ENCODE results near the gene EIF3L. TPM values are rescaled to one million over a fixed set of nuclear protein-coding genes. Genes with fewer than 3 reads are reported as not detected.
A peak's percentile ranks its signal among the peaks of the same experiment; 100 is the strongest.

Gene EIF3L
- total and polyA plus RNA-seq, 9 of the 15 experiments (the other 6 are each of a cell fraction or from before 2014, with no cell fraction given), result 257 to 699 (median 368) TPM

DNA sequence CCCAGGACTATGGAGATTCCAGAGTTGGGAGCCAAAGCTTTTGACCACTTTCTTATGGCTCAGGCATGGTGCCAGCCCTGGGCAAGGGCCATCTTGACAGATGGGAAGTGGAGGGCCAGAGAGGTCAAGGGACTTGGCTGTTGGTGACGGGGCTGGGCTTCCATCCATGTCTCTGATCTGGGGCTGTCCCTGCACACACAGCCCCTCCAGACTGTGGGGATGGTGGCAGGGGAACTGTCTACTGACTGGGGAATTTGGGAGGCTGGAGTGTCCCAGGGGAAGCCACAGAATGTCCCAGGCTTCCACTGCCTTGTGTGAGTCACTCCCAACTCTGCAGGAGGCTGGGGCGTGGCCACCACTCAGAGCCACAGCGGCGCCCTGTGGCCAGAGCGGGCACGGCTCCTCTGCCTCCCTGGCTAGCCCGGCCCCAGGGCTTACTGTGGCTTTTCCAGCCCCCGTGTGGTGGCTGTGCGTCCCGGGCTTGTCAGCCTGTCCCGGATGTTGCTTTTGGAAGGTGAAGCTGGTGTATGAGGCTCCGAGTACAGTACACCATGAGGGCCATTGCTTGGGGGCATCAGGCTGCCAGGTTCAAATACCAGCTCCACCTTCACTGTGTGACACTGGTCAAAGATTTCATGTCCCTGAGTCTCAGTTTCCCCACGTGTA lies 84.6 kb downstream of the EIF3L start (continued):
- TF ChIP-seq TAF15 (IDR thresholded peaks at IDR 0.05; ENCODE audit: low read depth, low read length) (no peak), ZNF431 (CRISPR knock-in tag; IDR thresholded peaks at IDR 0.05) (no peak), RB1 (IDR thresholded peaks at IDR 0.05; ENCODE audit: low read depth) (peak; percentile 73), KDM5B (IDR thresholded peaks at IDR 0.05; ENCODE audit: insufficient replicate concordance, low read depth, low read length) (no peak), BHLHE40 (IDR thresholded peaks at IDR 0.05; ENCODE audit: low read length) (peak; percentile 25; the same call in 1 of the 2 replicates), SIN3A (IDR thresholded peaks at IDR 0.05; ENCODE audit: borderline replicate concordance in 2 of 2, control insufficient read depth in 1 of 2, low read depth in 2 of 2, low read length in 2 of 2) (no peak), ZNF507 (tag; conservative IDR thresholded peaks at IDR 0.05) (no peak), ATF7 (IDR thresholded peaks at IDR 0.05) (peak; percentile 58; the same call in 1 of the 2 replicates), XRCC3 (IDR thresholded peaks at IDR 0.05) (no peak), ARID1B (IDR thresholded peaks at IDR 0.05) (peak; percentile 46), RBBP5 (IDR thresholded peaks at IDR 0.05; ENCODE audit: borderline replicate concordance, insufficient read depth, low read length, poor library complexity, severe bottlenecking) (no peak), ZKSCAN8 (CRISPR knock-in tag; IDR thresholded peaks at IDR 0.05) (no peak), CXXC5 (CRISPR knock-in tag; IDR thresholded peaks at IDR 0.05) (peak; percentile 51)
- TF ChIP-seq, protein P1, sequence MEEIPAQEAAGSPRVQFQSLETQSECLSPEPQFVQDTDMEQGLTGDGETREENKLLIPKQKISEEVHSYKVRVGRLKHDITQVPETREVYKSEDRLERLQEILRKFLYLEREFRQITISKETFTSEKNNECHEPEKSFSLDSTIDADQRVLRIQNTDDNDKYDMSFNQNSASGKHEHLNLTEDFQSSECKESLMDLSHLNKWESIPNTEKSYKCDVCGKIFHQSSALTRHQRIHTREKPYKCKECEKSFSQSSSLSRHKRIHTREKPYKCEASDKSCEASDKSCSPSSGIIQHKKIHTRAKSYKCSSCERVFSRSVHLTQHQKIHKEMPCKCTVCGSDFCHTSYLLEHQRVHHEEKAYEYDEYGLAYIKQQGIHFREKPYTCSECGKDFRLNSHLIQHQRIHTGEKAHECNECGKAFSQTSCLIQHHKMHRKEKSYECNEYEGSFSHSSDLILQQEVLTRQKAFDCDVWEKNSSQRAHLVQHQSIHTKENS (CRISPR knock-in tag; IDR thresholded peaks at IDR 0.05), result no peak
- TF ChIP-seq, protein P2, sequence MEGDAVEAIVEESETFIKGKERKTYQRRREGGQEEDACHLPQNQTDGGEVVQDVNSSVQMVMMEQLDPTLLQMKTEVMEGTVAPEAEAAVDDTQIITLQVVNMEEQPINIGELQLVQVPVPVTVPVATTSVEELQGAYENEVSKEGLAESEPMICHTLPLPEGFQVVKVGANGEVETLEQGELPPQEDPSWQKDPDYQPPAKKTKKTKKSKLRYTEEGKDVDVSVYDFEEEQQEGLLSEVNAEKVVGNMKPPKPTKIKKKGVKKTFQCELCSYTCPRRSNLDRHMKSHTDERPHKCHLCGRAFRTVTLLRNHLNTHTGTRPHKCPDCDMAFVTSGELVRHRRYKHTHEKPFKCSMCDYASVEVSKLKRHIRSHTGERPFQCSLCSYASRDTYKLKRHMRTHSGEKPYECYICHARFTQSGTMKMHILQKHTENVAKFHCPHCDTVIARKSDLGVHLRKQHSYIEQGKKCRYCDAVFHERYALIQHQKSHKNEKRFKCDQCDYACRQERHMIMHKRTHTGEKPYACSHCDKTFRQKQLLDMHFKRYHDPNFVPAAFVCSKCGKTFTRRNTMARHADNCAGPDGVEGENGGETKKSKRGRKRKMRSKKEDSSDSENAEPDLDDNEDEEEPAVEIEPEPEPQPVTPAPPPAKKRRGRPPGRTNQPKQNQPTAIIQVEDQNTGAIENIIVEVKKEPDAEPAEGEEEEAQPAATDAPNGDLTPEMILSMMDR (IDR thresholded peaks at IDR 0.05 in 2 of 3, conservative IDR thresholded peaks at IDR 0.05 in 1 of 3; ENCODE audit: insufficient read depth in 2 of 3, low read depth in 1 of 3, low read length in 3 of 3), result peak; percentile 96 to 99 (median 97)
- TF ChIP-seq, protein P3, sequence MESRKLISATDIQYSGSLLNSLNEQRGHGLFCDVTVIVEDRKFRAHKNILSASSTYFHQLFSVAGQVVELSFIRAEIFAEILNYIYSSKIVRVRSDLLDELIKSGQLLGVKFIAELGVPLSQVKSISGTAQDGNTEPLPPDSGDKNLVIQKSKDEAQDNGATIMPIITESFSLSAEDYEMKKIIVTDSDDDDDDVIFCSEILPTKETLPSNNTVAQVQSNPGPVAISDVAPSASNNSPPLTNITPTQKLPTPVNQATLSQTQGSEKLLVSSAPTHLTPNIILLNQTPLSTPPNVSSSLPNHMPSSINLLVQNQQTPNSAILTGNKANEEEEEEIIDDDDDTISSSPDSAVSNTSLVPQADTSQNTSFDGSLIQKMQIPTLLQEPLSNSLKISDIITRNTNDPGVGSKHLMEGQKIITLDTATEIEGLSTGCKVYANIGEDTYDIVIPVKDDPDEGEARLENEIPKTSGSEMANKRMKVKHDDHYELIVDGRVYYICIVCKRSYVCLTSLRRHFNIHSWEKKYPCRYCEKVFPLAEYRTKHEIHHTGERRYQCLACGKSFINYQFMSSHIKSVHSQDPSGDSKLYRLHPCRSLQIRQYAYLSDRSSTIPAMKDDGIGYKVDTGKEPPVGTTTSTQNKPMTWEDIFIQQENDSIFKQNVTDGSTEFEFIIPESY (CRISPR knock-in tag; IDR thresholded peaks at IDR 0.05), result peak; percentile 64
- TF ChIP-seq, protein P4, sequence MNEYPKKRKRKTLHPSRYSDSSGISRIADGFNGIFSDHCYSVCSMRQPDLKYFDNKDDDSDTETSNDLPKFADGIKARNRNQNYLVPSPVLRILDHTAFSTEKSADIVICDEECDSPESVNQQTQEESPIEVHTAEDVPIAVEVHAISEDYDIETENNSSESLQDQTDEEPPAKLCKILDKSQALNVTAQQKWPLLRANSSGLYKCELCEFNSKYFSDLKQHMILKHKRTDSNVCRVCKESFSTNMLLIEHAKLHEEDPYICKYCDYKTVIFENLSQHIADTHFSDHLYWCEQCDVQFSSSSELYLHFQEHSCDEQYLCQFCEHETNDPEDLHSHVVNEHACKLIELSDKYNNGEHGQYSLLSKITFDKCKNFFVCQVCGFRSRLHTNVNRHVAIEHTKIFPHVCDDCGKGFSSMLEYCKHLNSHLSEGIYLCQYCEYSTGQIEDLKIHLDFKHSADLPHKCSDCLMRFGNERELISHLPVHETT (CRISPR knock-in tag; conservative IDR thresholded peaks at IDR 0.05 in 1 of 2, IDR thresholded peaks at IDR 0.05 in 1 of 2), result no peak

Data from K562 (cell line).